Measurements from ENCODE around the gene GCN1. TPM values are rescaled to one million over a fixed set of nuclear protein-coding genes. Genes with fewer than 3 reads are reported as not detected.

GCN1 gene
- total and polyA plus RNA-seq, 2 donors (not counting 3 experiments of a cell fraction or from before 2014, with no cell fraction given): 30.1 to 101 TPM

DNA sequence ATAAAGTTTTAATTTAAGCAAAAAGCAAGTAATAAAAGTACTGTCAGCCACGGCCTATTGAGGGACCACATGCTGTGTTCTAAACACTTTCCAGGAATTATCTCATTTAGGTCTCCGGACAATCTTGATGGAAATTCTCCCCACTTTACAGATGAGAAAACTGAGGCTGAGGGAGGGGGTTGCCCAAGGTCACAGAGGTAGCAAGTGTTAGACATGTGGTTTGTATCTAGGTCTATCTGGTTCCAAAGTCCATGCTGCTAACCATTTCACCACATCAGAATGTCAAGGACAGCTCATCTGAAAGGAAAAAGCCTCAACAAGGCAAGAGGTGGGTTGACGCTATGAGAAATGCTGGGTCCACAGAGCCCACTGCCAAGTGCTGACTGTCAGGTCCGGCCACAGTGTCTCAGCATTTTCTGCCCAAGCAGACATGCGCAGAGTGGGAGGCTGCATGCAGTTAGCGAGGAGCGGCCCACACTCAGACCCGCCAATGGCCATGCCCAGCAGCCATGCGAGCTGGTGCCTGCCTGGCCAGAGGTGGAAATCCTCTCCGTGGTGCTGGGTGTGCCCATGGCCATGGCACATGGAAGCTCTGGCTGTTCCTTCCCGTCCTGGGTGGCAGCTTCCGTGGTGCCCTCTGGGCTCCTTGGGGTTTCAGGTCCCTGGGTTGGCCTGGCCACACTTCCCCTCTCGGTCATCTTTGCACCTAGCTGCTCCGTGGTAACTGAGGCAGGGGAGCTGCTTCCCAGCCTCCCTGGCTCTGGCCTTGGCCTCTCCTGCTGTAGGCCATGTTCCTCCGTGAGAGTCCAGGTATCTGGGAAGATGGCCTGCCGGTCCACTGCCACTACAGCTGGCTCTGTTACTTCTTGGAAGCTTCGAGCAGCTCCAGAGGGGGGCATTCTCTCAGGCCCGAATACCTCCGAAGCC lies 24.4 kb upstream of the GCN1 start:
- intact Hi-C loops (cut with micrococcal nuclease): no loop called here
- DNase-seq (ENCODE audit: low read depth, low spot score) (no peak), FAIRE-seq (no peak)
- H3K4me2 ChIP-seq (ENCODE audit: insufficient read depth, low read length): no peak overlapping the region
- no peaks in the 10 kb centered on the region for H3K9me3 ChIP-seq (replicated peaks; ENCODE audit: control insufficient read depth, insufficient read depth, low read length)
- no peak overlapping the region for H3K27ac ChIP-seq (ENCODE audit: insufficient read depth, low read depth, low read length)
- dilution Hi-C loops (cut with MboI; ENCODE audit: extremely low pct_ligation_motif_present, low sequenced_read_pairs): no loop called here
- H3K9ac ChIP-seq (replicated peaks; ENCODE audit: extremely low read depth, insufficient read depth, low read length): no peak overlapping the region
- ChIA-PET POLR2A (interaction anchor here (2.7 kb wide), 1 partner anchor 18 kb away, joined by 24 read pairs; the partner anchor contains the start of gene RPLP0), CTCF (interaction anchor here (0.9 to 4.3 kb wide), 6 partner anchors 9 to 71 kb away, joined by 3 to 27 read pairs (median 7); partner anchors contain the start of genes PXN and RPLP0)
- H3K9me1 ChIP-seq (replicated peaks; ENCODE audit: control insufficient read depth, extremely low read depth, insufficient read depth, low read length): no peaks in the 10 kb centered on the region
- no peak overlapping the region for H3K4me3 ChIP-seq (replicated peaks in 1 of 3; ENCODE audit: insufficient read depth in 1 of 3, low read depth in 1 of 3, low read length in 3 of 3)
- no TSS peak for BruUV-seq (replicated peaks)
- H4K20me1 ChIP-seq (replicated peaks; ENCODE audit: control insufficient read depth, extremely low read depth, insufficient read depth, low read length): no peaks in the 10 kb centered on the region
- no peaks in the 10 kb centered on the region for H3K4me1 ChIP-seq (ENCODE audit: control insufficient read depth, extremely low read depth, insufficient read depth, low read length)
- peaks cover 32 to 76% of the 10 kb centered on the region in 2 experiments for H3K36me3 ChIP-seq (ENCODE audit: control insufficient read depth in 2 of 2, extremely low read depth in 1 of 2, insufficient read depth in 2 of 2, low read length in 2 of 2)
- no peak for TF ChIP-seq GATA2 (IDR thresholded peaks at IDR 0.05; ENCODE audit: insufficient read depth, insufficient read length, low read depth, low read length)
- TF ChIP-seq, protein P1, sequence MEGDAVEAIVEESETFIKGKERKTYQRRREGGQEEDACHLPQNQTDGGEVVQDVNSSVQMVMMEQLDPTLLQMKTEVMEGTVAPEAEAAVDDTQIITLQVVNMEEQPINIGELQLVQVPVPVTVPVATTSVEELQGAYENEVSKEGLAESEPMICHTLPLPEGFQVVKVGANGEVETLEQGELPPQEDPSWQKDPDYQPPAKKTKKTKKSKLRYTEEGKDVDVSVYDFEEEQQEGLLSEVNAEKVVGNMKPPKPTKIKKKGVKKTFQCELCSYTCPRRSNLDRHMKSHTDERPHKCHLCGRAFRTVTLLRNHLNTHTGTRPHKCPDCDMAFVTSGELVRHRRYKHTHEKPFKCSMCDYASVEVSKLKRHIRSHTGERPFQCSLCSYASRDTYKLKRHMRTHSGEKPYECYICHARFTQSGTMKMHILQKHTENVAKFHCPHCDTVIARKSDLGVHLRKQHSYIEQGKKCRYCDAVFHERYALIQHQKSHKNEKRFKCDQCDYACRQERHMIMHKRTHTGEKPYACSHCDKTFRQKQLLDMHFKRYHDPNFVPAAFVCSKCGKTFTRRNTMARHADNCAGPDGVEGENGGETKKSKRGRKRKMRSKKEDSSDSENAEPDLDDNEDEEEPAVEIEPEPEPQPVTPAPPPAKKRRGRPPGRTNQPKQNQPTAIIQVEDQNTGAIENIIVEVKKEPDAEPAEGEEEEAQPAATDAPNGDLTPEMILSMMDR (IDR thresholded peaks at IDR 0.05; ENCODE audit: extremely low read depth in 1 of 2, insufficient read depth in 1 of 2, low read depth in 1 of 2, low read length in 2 of 2): no peak
- no peak for TF ChIP-seq EZH2 (IDR thresholded peaks at IDR 0.05; ENCODE audit: borderline replicate concordance, low read depth, low read length, severe bottlenecking)
- TF ChIP-seq, protein P2, sequence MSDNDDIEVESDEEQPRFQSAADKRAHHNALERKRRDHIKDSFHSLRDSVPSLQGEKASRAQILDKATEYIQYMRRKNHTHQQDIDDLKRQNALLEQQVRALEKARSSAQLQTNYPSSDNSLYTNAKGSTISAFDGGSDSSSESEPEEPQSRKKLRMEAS (IDR thresholded peaks at IDR 0.05; ENCODE audit: insufficient read depth, insufficient read length): no peak
- TF ChIP-seq MYC (IDR thresholded peaks at IDR 0.05; ENCODE audit: low read depth, low read length): no peak
- no peak for TF ChIP-seq FOS (IDR thresholded peaks at IDR 0.05; ENCODE audit: borderline replicate concordance, insufficient read depth, low read length)
- H2AFZ ChIP-seq (ENCODE audit: low read depth, low read length): no peak overlapping the region
- peaks cover 33% of the 10 kb centered on the region for H3K79me2 ChIP-seq (ENCODE audit: control insufficient read depth, insufficient read depth, low read length)
- H3K27me3 ChIP-seq (ENCODE audit: control insufficient read depth in 2 of 2, insufficient read depth in 2 of 2, low read length in 2 of 2): no peaks in the 10 kb centered on the region

All from endothelial cell of umbilical vein (primary cell).